Measurements from ENCODE around the gene KRTAP1-5. TPM values are rescaled to one million over a fixed set of nuclear protein-coding genes. Genes with fewer than 3 reads are reported as not detected.

Gene KRTAP1-5
- total and polyA plus RNA-seq, 2 experiments from 2014 or later, result not detected

GRCh38 chr17:41060052-41060604, 33.1 kb upstream of the KRTAP1-5 start, which contains the start of gene KRTAP2-3:
Gene KRTAP2-3 (minus strand): TSS chr17:41060114. CDS start chr17:41060050, 64 bp downstream.
- H3K36me3 ChIP-seq (ENCODE audit: insufficient read depth), result no peaks in the 10 kb centered on the region
- Mint-ChIP-seq H3K27ac (no peak within 1 kb of the TSS; the same call in 1 of the 2 replicates), H3K4me1 (peaks cover 4% of the 10 kb centered on the region), H3K36me3 (ENCODE audit: low read depth) (no peaks in the 10 kb centered on the region), H3K9me3 (peaks cover 3% of the 10 kb centered on the region; the same call in 1 of the 3 replicates), H3K4me3 (no peak within 1 kb of the TSS), H3K27me3 (ENCODE audit: insufficient read depth, low read depth, poor library complexity) (no peaks in the 10 kb centered on the region)
- no peak for TF ChIP-seq EZH2 (IDR thresholded peaks at IDR 0.05; ENCODE audit: low read depth, unreplicated experiment)
- no peak for TF ChIP-seq REST (IDR thresholded peaks at IDR 0.05; ENCODE audit: unreplicated experiment)
- TF ChIP-seq ZNF331 (CRISPR knock-in tag; IDR thresholded peaks at IDR 0.05; ENCODE audit: low read depth), result no peak
- TF ChIP-seq ZNF462 (CRISPR knock-in tag; IDR thresholded peaks at IDR 0.05), result no peak
- no peak for TF ChIP-seq ETS1 (IDR thresholded peaks at IDR 0.05)
- TF ChIP-seq CREB1 (CRISPR knock-in tag; IDR thresholded peaks at IDR 0.05; ENCODE audit: low read depth), result no peak
- TF ChIP-seq ZNF114 (CRISPR knock-in tag; IDR thresholded peaks at IDR 0.05), result no peak
- no peak for TF ChIP-seq JUNB (IDR thresholded peaks at IDR 0.05; ENCODE audit: unreplicated experiment)
- TF ChIP-seq NANOG (IDR thresholded peaks at IDR 0.05; ENCODE audit: borderline replicate concordance), result no peak
- TF ChIP-seq STAT1 (IDR thresholded peaks at IDR 0.05; ENCODE audit: unreplicated experiment), result no peak
- no peaks in the 10 kb centered on the region for H3K9me2 ChIP-seq (ENCODE audit: insufficient read depth)
- 0 out of 2 replicates have a peak, but pooled peaks cover 6% of the 10 kb centered on the region for H3K4me1 ChIP-seq (ENCODE audit: insufficient read depth)
- no peak within 1 kb of the TSS for H3K27ac ChIP-seq (ENCODE audit: low read depth)
- H3K4me2 ChIP-seq, result no peak within 1 kb of the TSS
- H3F3A ChIP-seq (replicated peaks; ENCODE audit: low read depth), result no peaks in the 10 kb centered on the region
- ATAC-seq (no peak; the same call in 1 of the 3 replicates), DNase-seq (ENCODE audit: low spot score) (no peak)
- H3K27me3 ChIP-seq (ENCODE audit: insufficient read depth), result no peaks in the 10 kb centered on the region
- H2AFZ ChIP-seq, result 0 out of 2 replicates have a peak within 1 kb of the TSS, but pooled peaks have one; percentile 69
- H3K4me3 ChIP-seq, result no peak within 1 kb of the TSS
- H4K20me1 ChIP-seq (replicated peaks; ENCODE audit: insufficient read depth), result no peaks in the 10 kb centered on the region
- H3K79me2 ChIP-seq (replicated peaks; ENCODE audit: insufficient read depth), result no peaks in the 10 kb centered on the region

All from GM23338 (cell line).